Erythroblast (primary cell): Measurements from ENCODE around the gene ITPR2.

Source experiments
- GATA1 ChIP-seq: IDR thresholded peaks from 2 replicates; pipeline ENCODE4 v1.6.1; 2011; ENCODE audit warnings: low read depth, mild to moderate bottlenecking, control low read depth, low read length, moderate library complexity
- POLR2A ChIP-seq: IDR thresholded peaks from 2 replicates; pipeline ENCODE4 v1.6.1; 2011; ENCODE audit warnings: mild to moderate bottlenecking, low read length

- TF ChIP-seq POLR2A: no peak
- no peak for TF ChIP-seq GATA1
Measured at GRCh38 chr12:26520109-26520508, 312.9 kb downstream of the ITPR2 start.
